HepG2 (cell line): ENCODE data around the gene TMEM167B. TPM values are rescaled to one million over a fixed set of nuclear protein-coding genes. Genes with fewer than 3 reads are reported as not detected.

Source experiments
- ATAD3A ChIP-seq: sonication (generic); formaldehyde crosslinking; IDR thresholded peaks from 2 replicates; pipeline ENCODE4 v1.4.0; 2020; ENCODE audit warnings: missing genetic modification reagents
- BRCA1 ChIP-seq: sonication (generic); formaldehyde crosslinking; IDR thresholded peaks from 2 replicates; pipeline ENCODE4 v1.4.0; 2020; ENCODE audit warnings: missing genetic modification reagents
- CAMTA2 ChIP-seq: sonication (generic); formaldehyde crosslinking; IDR thresholded peaks from 2 replicates; pipeline ENCODE4 v1.4.0; 2020; ENCODE audit warnings: mild to moderate bottlenecking, missing genetic modification reagents, borderline replicate concordance
- CBX1 ChIP-seq: IDR thresholded peaks from one replicate; pipeline ENCODE4 v1.6.1; 2016; ENCODE audit warnings: antibody characterized with exemption, low read depth
- DNMT3B ChIP-seq: conservative IDR thresholded peaks from 2 replicates; pipeline ENCODE4 v1.6.1; 2016; ENCODE audit warnings: missing biosample characterization, control low read depth
- DPF2 ChIP-seq: sonication (generic); formaldehyde crosslinking; IDR thresholded peaks from 2 replicates; pipeline ENCODE4 v1.4.0; 2020; ENCODE audit warnings: mild to moderate bottlenecking, low read depth, missing genetic modification reagents, borderline replicate concordance
- ERF ChIP-seq: IDR thresholded peaks from 2 replicates; pipeline ENCODE4 v1.6.1; 2018; ENCODE audit warnings: missing biosample characterization, missing genetic modification reagents
- HCFC1 ChIP-seq: fragments of 150-350 bp; IDR thresholded peaks from 2 replicates; pipeline ENCODE4 v1.6.1; 2014; ENCODE audit warnings: low read depth, low read length
- HMG20B ChIP-seq: conservative IDR thresholded peaks from 2 replicates; pipeline ENCODE4 v1.6.1; 2016; ENCODE audit warnings: missing genetic modification reagents, missing compliant biosample characterization
- POLR2A ChIP-seq, 2 experiments: IDR thresholded peaks; 2 replicates each; pipeline ENCODE4 v1.6.1; 2011; ENCODE audit warnings: low read depth in 2 of 2, low read length in 2 of 2, mild to moderate bottlenecking in 1 of 2, moderate library complexity in 1 of 2; ENCODE audit not compliant: insufficient read depth in 1 of 2
- RARG ChIP-seq: sonication (generic); formaldehyde crosslinking; IDR thresholded peaks from 2 replicates; pipeline ENCODE4 v1.4.0; 2020; ENCODE audit warnings: low read depth, mild to moderate bottlenecking, missing genetic modification reagents
- REXO4 ChIP-seq: sonication (generic); formaldehyde crosslinking; IDR thresholded peaks from 2 replicates; pipeline ENCODE4 v1.8.0; 2022; ENCODE audit warnings: missing genetic modification reagents, mild to moderate bottlenecking, borderline replicate concordance
- RFXAP ChIP-seq: sonication (generic); formaldehyde crosslinking; IDR thresholded peaks from 2 replicates; pipeline ENCODE4 v1.4.0; 2020; ENCODE audit warnings: missing genetic modification reagents, borderline replicate concordance
- SMAD1 ChIP-seq: sonication (generic); formaldehyde crosslinking; IDR thresholded peaks from 2 replicates; pipeline ENCODE4 v1.4.0; 2020; ENCODE audit warnings: missing genetic modification reagents, low read depth, mild to moderate bottlenecking, borderline replicate concordance
- TCF12 ChIP-seq, 2 experiments: fragments of 450-650 bp in 1 of 2; sonication (generic) in 1 of 2; formaldehyde crosslinking in 1 of 2; IDR thresholded peaks; 2 replicates each; pipeline versions ENCODE4 v1.6.1 to v1.8.0; 2017 to 2022; ENCODE audit warnings: antibody characterized with exemption in 1 of 2, mild to moderate bottlenecking in 1 of 2, missing genetic modification reagents in 1 of 2, moderate library complexity in 1 of 2
- ZBTB20 ChIP-seq: sonication (generic); formaldehyde crosslinking; IDR thresholded peaks from 2 replicates; pipeline ENCODE4 v1.8.1; 2023; ENCODE audit warnings: missing genetic modification reagents, low read depth, mild to moderate bottlenecking, borderline replicate concordance
- ZC3H4 ChIP-seq: sonication (generic); formaldehyde crosslinking; IDR thresholded peaks from 2 replicates; pipeline ENCODE4 v1.4.0; 2020; ENCODE audit warnings: missing genetic modification reagents, borderline replicate concordance
- ZKSCAN1 ChIP-seq: fragments of 150-350 bp; IDR thresholded peaks from 2 replicates; pipeline ENCODE4 v1.6.1; 2014; ENCODE audit warnings: low read length
- ZMYM4 ChIP-seq: sonication (generic); formaldehyde crosslinking; IDR thresholded peaks from 2 replicates; pipeline ENCODE4 v1.8.1; 2023; ENCODE audit warnings: mild to moderate bottlenecking, missing genetic modification reagents
- ZNF138 ChIP-seq: sonication (generic); formaldehyde crosslinking; IDR thresholded peaks from 2 replicates; pipeline ENCODE4 v1.5.0; 2020; ENCODE audit warnings: mild to moderate bottlenecking, low read depth, missing genetic modification reagents
- ZNF232 ChIP-seq: sonication (generic); formaldehyde crosslinking; IDR thresholded peaks from 2 replicates; pipeline ENCODE4 v1.4.0; 2020; ENCODE audit warnings: missing genetic modification reagents, borderline replicate concordance
- ZNF713 ChIP-seq: sonication (generic); formaldehyde crosslinking; IDR thresholded peaks from 2 replicates; pipeline ENCODE4 v1.4.0; 2020; ENCODE audit warnings: mild to moderate bottlenecking, missing genetic modification reagents
- ZNF720 ChIP-seq: sonication (generic); formaldehyde crosslinking; IDR thresholded peaks from 2 replicates; pipeline ENCODE4 v1.4.0; 2020; ENCODE audit warnings: missing genetic modification reagents
- polyA plus RNA-seq, 8 experiments: library from polyadenylated mRNA; depleted of rRNA in 3 of 8; stranded (reverse) in 7 of 8; unstranded in 1 of 8; fragments of >200 nt; fragmentation: Illumina TruSeq in 4 of 8; extraction: Trizol in 4 of 8; gene quantifications; 2 replicates each; pipeline versions ENCODE4 v1.2.1 to v1.2.3, GENCODE V29; 2011 to 2016; ENCODE audit warnings: low read depth in 4 of 8, missing spikeins in 1 of 8, mixed read lengths in 1 of 8; ENCODE audit not compliant: insufficient read depth in 1 of 8
- total RNA-seq, 5 experiments: library from RNA; depleted of rRNA; stranded (reverse); fragments of >200 nt; fragmentation: Illumina TruSeq; extraction: Trizol; gene quantifications; 2 replicates each; pipeline ENCODE4 v1.2.3, GENCODE V29; 2016; ENCODE audit warnings: low read depth in 1 of 5
- TF ChIP-seq, protein P1 (sequence below): sonication (generic); formaldehyde crosslinking; conservative IDR thresholded peaks from 2 replicates; pipeline ENCODE4 v1.4.0; 2020; ENCODE audit warnings: mild to moderate bottlenecking, missing genetic modification reagents, moderate library complexity
- TF ChIP-seq, protein P2 (sequence below): sonication (generic); formaldehyde crosslinking; IDR thresholded peaks from 2 replicates; pipeline ENCODE4 v1.5.1; 2020; ENCODE audit warnings: missing genetic modification reagents, mild to moderate bottlenecking, borderline replicate concordance
- TF ChIP-seq, protein P3 (sequence below): sonication (generic); formaldehyde crosslinking; IDR thresholded peaks from 2 replicates; pipeline ENCODE4 v1.5.0; 2020; ENCODE audit warnings: missing genetic modification reagents

The TMEM167B gene
- total and polyA plus RNA-seq, 2 of the 13 experiments (the other 11 are each of a cell fraction or from before 2014, with no cell fraction given) = 9.5 to 22.4 TPM

DNA sequence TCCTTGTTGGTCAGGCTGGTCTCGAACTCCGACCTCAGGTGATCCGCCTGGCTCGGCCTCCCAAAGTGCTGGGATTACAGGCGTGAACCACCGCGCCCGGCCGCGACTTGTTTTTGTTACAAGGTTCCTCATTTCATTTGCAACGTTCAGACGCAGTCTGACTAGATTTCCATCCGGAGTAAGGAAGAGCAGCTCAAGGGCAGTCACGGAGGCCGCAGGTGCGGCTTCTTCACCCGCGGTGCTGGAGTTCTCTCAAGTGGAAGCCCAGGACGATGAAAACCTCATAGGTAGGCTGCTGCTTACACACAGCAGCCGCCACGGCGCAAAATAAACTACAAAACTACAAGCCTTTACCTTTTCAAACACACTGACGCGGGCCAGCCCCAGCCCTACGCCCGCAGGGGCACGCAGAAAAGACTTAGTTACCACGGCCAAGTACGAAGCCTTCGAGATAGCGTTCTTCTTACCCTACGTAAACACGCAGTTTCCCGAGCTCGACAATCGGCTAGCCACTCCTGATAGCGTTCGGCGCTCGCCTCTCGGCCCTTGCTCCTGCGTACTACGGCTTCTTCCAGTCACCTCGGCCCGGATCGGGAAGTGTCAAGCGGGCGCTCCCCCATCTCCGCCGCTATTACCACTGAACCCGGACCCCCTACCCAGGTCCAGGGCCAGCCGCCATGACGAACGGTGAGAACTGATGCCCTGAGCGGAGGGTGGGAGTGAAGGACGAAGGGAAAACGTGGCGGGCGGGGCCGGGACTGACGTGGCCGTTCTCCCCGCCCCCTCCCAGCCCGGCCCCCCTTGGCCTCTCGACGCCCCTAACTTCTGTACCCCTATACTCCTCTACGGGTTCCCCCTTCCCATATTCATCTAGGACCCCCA lies at the start of gene TMEM167B (continued):
- TF ChIP-seq RFXAP (CRISPR knock-in tag) (peak; percentile 87; the same call in 1 of the 2 replicates), ATAD3A (CRISPR knock-in tag) (no peak), ZBTB20 (CRISPR knock-in tag) (no peak), ZMYM4 (CRISPR knock-in tag) (peak; percentile 81), TCF12 (IDR thresholded peaks at IDR 0.05) (no peak), TCF12 (CRISPR knock-in tag; IDR thresholded peaks at IDR 0.05) (0 out of 2 replicates have a peak, but pooled peaks have one; percentile 81), DNMT3B (CRISPR knock-in tag) (peak; percentile 70), ERF (CRISPR knock-in tag) (peak; percentile 87), ZKSCAN1 (0 out of 2 replicates have a peak, but pooled peaks have one; percentile 42), ZNF720 (CRISPR knock-in tag) (peak; percentile 35; the same call in 1 of the 2 replicates), HCFC1 (peak; percentile 70), SMAD1 (CRISPR knock-in tag) (no peak), ZC3H4 (CRISPR knock-in tag) (no peak), DPF2 (CRISPR knock-in tag) (no peak), POLR2A (IDR thresholded peaks at IDR 0.05; ENCODE audit: insufficient read depth in 1 of 2, low read depth in 2 of 2, low read length in 2 of 2) (peak in 1 of 2 experiments; percentile 71; a peak in 2 of 4 replicates), ZNF232 (CRISPR knock-in tag) (no peak; the same call in 1 of the 2 replicates), ZNF138 (0 out of 2 replicates have a peak, but pooled peaks have one; percentile 92), ZNF713 (no peak), CAMTA2 (CRISPR knock-in tag) (peak; percentile 86; the same call in 1 of the 2 replicates), HMG20B (CRISPR knock-in tag) (no peak; the same call in 1 of the 2 replicates), RARG (no peak), CBX1 (no peak), REXO4 (CRISPR knock-in tag) (no peak), BRCA1 (CRISPR knock-in tag) (no peak)
- TF ChIP-seq, protein P1, sequence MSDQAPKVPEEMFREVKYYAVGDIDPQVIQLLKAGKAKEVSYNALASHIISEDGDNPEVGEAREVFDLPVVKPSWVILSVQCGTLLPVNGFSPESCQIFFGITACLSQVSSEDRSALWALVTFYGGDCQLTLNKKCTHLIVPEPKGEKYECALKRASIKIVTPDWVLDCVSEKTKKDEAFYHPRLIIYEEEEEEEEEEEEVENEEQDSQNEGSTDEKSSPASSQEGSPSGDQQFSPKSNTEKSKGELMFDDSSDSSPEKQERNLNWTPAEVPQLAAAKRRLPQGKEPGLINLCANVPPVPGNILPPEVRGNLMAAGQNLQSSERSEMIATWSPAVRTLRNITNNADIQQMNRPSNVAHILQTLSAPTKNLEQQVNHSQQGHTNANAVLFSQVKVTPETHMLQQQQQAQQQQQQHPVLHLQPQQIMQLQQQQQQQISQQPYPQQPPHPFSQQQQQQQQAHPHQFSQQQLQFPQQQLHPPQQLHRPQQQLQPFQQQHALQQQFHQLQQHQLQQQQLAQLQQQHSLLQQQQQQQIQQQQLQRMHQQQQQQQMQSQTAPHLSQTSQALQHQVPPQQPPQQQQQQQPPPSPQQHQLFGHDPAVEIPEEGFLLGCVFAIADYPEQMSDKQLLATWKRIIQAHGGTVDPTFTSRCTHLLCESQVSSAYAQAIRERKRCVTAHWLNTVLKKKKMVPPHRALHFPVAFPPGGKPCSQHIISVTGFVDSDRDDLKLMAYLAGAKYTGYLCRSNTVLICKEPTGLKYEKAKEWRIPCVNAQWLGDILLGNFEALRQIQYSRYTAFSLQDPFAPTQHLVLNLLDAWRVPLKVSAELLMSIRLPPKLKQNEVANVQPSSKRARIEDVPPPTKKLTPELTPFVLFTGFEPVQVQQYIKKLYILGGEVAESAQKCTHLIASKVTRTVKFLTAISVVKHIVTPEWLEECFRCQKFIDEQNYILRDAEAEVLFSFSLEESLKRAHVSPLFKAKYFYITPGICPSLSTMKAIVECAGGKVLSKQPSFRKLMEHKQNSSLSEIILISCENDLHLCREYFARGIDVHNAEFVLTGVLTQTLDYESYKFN (CRISPR knock-in tag) = peak; percentile 63
- TF ChIP-seq, protein P2, sequence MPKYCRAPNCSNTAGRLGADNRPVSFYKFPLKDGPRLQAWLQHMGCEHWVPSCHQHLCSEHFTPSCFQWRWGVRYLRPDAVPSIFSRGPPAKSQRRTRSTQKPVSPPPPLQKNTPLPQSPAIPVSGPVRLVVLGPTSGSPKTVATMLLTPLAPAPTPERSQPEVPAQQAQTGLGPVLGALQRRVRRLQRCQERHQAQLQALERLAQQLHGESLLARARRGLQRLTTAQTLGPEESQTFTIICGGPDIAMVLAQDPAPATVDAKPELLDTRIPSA (CRISPR knock-in tag) = peak; percentile 87
- TF ChIP-seq, protein P3, sequence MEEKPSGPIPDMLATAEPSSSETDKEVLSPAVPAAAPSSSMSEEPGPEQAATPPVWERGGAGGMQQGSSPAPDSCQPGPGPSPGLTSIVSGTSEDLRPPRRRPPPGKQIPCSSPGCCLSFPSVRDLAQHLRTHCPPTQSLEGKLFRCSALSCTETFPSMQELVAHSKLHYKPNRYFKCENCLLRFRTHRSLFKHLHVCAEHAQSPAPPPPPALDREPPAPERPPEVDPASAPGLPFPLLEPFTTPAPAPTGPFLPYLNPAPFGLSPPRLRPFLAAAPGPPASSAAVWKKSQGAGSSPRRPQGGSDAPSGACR (CRISPR knock-in tag) = no peak
